Prostate gland (tissue), 2 donors: ENCODE results near the gene HSD11B1L. TPM values are rescaled to one million over a fixed set of nuclear protein-coding genes. Genes with fewer than 3 reads are reported as not detected.

Experiments used
- DNase-seq: peaks from one replicate; pipeline ENCODE4 v3.0.0-alpha.2; 2019; ENCODE audit warnings: low spot score
- H3K27ac ChIP-seq, 2 donors: fragments of 200-600 bp; sonication (generic); 2 replicates each; pipeline ENCODE4 v1.5.1; 2017 to 2019
- H3K27me3 ChIP-seq: fragments of 200-600 bp; sonication (generic); replicated peaks from 2 replicates; pipeline ENCODE4 v1.5.1; 2019; ENCODE audit not compliant: insufficient read depth
- H3K36me3 ChIP-seq, 2 donors: fragments of 200-600 bp; sonication (generic); 1 replicate in 1 of 2; 2 replicates in 1 of 2; pipeline versions ENCODE4 v1.5.1 to v1.8.1; 2017 to 2019
- H3K4me1 ChIP-seq: fragments of 200-600 bp; sonication (generic); replicated peaks from 2 replicates; pipeline ENCODE4 v1.5.1; 2019
- H3K4me3 ChIP-seq, 2 donors: fragments of 200-600 bp; sonication (generic); 2 replicates each; pipeline ENCODE4 v1.5.1; 2017 to 2019
- H3K9me3 ChIP-seq: fragments of 200-600 bp; sonication (generic); 2 replicates; pipeline ENCODE4 v1.5.1; 2017
- POLR2A ChIP-seq: fragments of 450-650 bp; IDR thresholded peaks from one replicate; pipeline ENCODE4 v1.6.1; 2016; ENCODE audit warnings: antibody characterized with exemption, mild to moderate bottlenecking
- POLR2AphosphoS5 ChIP-seq: sonication (generic); formaldehyde crosslinking; IDR thresholded peaks from one replicate; pipeline ENCODE4 v1.6.1; 2017; ENCODE audit warnings: antibody characterized with exemption
- WGBS: methylation state at CpG from one replicate; pipeline ENCODE4 v1.1.5; 2018; 5-methylcytosine and 5-hydroxymethylcytosine counted together
- intact Hi-C: fragments of 100-400 bp; cut with DNase I; formaldehyde crosslinking; loops from one replicate; pipeline ENCODE4 v1.14.2; 2022
- total RNA-seq, 2 donors: library from RNA; depleted of rRNA; stranded (reverse); fragments of >200 nt; gene quantifications; one replicate each; pipeline ENCODE4 v1.1.0, GENCODE V29; 2016
- TF ChIP-seq, protein P1 (sequence below), 4 experiments: fragments of 200-600 bp in 2 of 4; fragments of 450-650 bp in 2 of 4; sonication (generic) in 2 of 4; IDR thresholded peaks; 1 replicate in 3 of 4; 2 replicates in 1 of 4; pipeline ENCODE4 v1.5.1; 2016 to 2019; ENCODE audit warnings: antibody characterized with exemption in 4 of 4, mild to moderate bottlenecking in 2 of 4, moderate library complexity in 2 of 4

Gene HSD11B1L
- total RNA-seq, 2 donors from 2014 or later, result 15.6 to 17.9 TPM

DNA sequence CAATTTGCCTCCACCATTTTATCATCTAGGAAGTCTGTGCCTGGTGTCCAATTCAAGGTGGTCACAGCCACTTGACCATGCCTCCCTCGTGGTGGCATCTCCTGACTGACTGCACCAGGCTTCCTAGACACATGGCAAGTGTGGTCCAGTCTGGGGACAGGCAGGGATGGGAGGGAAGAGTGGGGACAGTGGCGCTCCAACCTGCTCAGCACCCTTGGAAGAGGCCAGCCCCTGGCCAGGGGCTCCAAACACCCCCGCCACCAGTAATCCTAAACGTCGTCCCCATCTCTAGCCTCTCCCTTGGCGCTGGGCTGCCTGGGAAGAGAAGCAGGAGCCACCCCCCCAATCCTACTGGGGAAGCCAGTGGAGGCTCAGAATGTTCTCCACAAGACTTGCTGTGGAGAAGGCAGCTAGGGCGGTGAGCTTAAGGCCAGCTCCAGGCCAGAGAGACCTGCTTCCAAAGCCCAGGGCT is 11.9 kb downstream of the HSD11B1L start:
- Histone ChIP-seq H3K27me3 (no peaks in the 10 kb centered on the region), H3K4me3 (no peak overlapping the region), H3K9me3 (no peaks in the 10 kb centered on the region), H3K27ac (no peak overlapping the region), H3K4me1 (peaks cover 13% of the 10 kb centered on the region), H3K36me3 (peaks cover 7 to 30% of the 10 kb centered on the region in 2 donors)
- 69% methylated on average over 7 of the region's 7 CpGs for WGBS
- TF ChIP-seq POLR2AphosphoS5 (no peak), POLR2A (no peak)
- TF ChIP-seq, protein P1, sequence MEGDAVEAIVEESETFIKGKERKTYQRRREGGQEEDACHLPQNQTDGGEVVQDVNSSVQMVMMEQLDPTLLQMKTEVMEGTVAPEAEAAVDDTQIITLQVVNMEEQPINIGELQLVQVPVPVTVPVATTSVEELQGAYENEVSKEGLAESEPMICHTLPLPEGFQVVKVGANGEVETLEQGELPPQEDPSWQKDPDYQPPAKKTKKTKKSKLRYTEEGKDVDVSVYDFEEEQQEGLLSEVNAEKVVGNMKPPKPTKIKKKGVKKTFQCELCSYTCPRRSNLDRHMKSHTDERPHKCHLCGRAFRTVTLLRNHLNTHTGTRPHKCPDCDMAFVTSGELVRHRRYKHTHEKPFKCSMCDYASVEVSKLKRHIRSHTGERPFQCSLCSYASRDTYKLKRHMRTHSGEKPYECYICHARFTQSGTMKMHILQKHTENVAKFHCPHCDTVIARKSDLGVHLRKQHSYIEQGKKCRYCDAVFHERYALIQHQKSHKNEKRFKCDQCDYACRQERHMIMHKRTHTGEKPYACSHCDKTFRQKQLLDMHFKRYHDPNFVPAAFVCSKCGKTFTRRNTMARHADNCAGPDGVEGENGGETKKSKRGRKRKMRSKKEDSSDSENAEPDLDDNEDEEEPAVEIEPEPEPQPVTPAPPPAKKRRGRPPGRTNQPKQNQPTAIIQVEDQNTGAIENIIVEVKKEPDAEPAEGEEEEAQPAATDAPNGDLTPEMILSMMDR (IDR thresholded peaks at IDR 0.05), result no peak
- intact Hi-C loops, result no loop called here
- DNase-seq, result no peak

DNA sequence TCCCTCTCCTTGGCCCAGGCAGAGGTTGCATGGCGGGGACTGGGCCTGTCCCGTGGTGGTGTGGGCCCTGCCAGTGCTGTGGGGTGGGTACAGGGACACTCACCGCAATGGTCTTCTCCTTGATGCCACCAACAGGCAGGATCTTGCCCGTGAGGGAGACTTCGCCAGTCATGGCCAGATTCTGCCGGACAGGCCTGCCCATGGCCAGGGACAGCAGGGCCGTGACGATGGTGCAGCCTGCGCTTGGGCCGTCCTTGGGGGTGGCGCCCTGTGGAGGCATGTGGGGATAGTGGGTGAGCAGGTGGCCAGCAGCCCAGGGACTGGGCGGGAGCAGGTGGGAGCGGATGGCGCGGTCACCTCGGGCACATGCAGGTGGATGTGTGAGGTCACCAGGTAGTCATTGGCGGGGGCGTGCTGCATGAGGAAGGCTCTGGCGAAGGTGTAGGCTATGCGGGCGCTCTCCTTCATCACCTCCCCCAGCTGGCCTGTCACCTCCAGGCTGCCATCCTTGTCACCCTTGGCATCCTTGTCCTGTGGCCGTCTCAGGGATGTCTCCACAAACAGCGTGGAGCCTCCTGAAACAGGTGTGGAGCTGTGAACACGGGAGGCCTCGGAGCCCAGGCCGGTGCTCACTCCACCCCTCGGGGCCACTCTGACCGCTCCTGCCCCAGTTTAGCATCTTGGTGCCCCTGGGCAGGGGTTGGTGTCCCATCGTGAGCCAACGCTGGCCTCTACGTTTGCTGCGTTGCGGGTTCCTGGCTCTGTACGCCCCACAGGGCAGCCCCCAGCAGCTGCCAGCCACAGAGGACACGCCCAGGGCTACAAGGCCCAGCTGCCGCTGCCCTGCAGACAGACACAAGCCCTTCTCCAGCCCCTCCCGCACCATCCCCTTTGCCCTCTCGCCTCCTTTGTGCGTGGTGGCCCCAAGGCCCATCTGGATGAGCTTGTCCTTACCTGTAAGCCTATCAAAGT is 12.7 kb downstream of the HSD11B1L start:
- 78% methylated on average over 34 of the region's 39 CpGs for WGBS
- intact Hi-C loops, result no loop called here

DNA sequence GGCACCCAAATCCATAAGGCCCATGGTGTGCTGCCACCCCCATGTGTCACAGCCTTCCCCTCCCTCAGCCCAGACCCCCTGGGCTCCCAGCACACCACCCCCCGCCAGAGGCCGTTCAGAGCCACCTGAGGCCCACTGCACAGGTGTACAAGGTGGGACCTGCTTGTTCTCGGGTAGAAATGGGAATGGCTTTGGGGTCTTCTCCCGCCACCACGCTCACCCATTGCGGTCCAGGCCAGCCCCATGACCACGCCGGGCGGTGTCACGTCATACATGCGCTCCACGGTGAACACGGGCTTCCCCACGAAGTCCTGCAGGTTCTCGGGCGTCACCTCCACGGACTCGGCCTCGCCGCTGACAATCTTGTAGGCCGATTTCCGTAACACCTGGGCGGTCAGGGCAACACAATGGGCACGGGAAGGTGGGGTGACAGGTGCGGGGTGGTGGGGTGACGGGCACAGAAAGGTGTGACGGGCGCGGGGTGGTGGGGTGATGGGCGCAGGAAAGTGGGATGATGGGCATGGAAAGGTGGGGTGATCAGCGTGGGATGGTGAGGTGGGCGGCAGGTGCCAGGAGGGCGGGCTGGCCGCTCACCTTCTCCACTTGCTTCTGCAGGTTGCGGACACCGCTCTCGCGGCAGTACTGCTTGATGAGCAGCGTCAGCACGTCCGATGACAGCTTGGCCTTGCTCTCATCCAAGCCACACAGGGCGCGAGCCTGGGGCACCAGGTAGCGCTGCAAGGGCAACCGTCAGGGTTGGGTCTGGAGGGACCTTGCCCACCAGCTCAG is 13.5 kb downstream of the HSD11B1L start:
- no peak overlapping the region for H3K4me3 ChIP-seq
- peaks cover 13% of the 10 kb centered on the region for H3K4me1 ChIP-seq
- no peak for DNase-seq
- TF ChIP-seq POLR2A (no peak), POLR2AphosphoS5 (no peak)
- TF ChIP-seq, protein P1 (IDR thresholded peaks at IDR 0.05), result no peak
- H3K9me3 ChIP-seq, result no peaks in the 10 kb centered on the region
- peaks cover 7 to 39% of the 10 kb centered on the region in 2 donors for H3K36me3 ChIP-seq
- 85% methylated on average over 41 of the region's 45 CpGs for WGBS
- no peak overlapping the region for H3K27ac ChIP-seq
- H3K27me3 ChIP-seq, result no peaks in the 10 kb centered on the region
- intact Hi-C loops, result no loop called here

More for the DNA sequence above, 12.7 kb downstream of the HSD11B1L start:
- Histone ChIP-seq H3K27me3 (no peaks in the 10 kb centered on the region), H3K36me3 (peaks cover 7 to 34% of the 10 kb centered on the region in 2 donors), H3K4me3 (no peak overlapping the region), H3K27ac (no peak overlapping the region), H3K9me3 (no peaks in the 10 kb centered on the region), H3K4me1 (peaks cover 13% of the 10 kb centered on the region)
- no peak for DNase-seq
- TF ChIP-seq POLR2AphosphoS5, result no peak
- TF ChIP-seq, protein P1 (IDR thresholded peaks at IDR 0.05), result no peak
- no peak for TF ChIP-seq POLR2A

DNA sequence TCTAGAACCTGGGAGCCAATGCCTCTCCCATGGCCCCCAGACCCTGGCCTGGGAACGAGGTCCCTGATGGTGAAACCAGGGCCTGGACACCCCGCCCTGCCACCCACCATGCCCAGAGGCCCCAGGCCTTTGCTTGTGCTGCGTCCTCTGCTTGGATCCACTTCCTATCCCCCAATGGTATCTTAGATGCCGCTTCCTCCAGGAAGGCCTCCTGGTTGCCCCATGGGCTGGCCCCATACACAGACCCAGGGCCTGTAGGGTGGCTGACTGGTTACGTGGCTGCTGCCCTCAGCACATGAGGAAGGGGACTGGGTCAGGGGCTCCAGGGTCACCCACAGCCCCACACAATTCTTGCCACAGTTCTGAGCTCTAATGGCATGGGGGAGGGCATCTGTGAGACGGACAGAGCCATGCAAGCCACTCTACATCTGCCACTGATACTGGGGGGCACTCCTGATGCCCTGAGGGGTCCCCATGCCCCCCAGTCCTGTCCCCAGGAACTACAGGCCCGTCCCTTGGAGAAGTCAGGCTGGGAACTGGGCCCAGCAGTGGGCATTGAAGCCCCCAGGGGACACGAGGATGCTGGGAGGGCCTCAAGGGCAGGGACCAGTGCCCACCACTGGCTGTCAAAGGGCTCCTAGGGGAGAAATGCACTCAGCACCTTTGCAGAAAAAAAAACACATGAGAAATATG is 14.3 kb downstream of the HSD11B1L start:
- peaks cover 7 to 39% of the 10 kb centered on the region in 2 donors for H3K36me3 ChIP-seq
- DNase-seq, result no peak
- no peak overlapping the region for H3K27ac ChIP-seq
- intact Hi-C loops, result no loop called here
- H3K4me3 ChIP-seq, result no peak overlapping the region
- 92% methylated on average over 8 of the region's 8 CpGs for WGBS
- H3K27me3 ChIP-seq, result no peaks in the 10 kb centered on the region
- H3K9me3 ChIP-seq, result no peaks in the 10 kb centered on the region
- H3K4me1 ChIP-seq, result peaks cover 13% of the 10 kb centered on the region
- TF ChIP-seq POLR2AphosphoS5 (no peak), POLR2A (no peak)
- TF ChIP-seq, protein P1 (IDR thresholded peaks at IDR 0.05), result no peak
